Kidney (tissue), 14 donors: ENCODE measurements around the gene SLC12A4. TPM values are rescaled to one million over a fixed set of nuclear protein-coding genes. Genes with fewer than 3 reads are reported as not detected.

Source experiments
- DNase-seq, 5 donors: peaks; one replicate each; pipeline ENCODE4 v3.0.0-alpha.2; 2013 to 2020
- FAIRE-seq: peaks from 2 replicates; lab custom pipeline; 2012; peaks lifted over from hg19 to GRCh38; lab: Jason Lieb, UNC
- H3K27ac ChIP-seq, 2 donors: one replicate each; pipeline ENCODE4 v1.7.0; 2013; ENCODE audit warnings: low read depth in 2 of 2, low read length in 2 of 2, inconsistent platforms in 1 of 2
- H3K27me3 ChIP-seq: one replicate; pipeline ENCODE4 v1.7.1; 2013; ENCODE audit warnings: low read length, inconsistent platforms; ENCODE audit not compliant: control insufficient read depth, insufficient read depth
- H3K36me3 ChIP-seq, 3 donors: one replicate each; pipeline versions ENCODE4 v1.7.0 to v1.7.1; 2013; ENCODE audit warnings: low read length in 3 of 3, control low read depth in 1 of 3, inconsistent platforms in 1 of 3; ENCODE audit not compliant: insufficient read depth in 3 of 3, control insufficient read depth in 2 of 3
- H3K4me1 ChIP-seq, 3 donors: one replicate each; pipeline versions ENCODE4 v1.7.0 to v1.7.1; 2013; ENCODE audit warnings: low read length in 3 of 3, inconsistent platforms in 1 of 3, low read depth in 1 of 3; ENCODE audit not compliant: control insufficient read depth in 2 of 3, insufficient read depth in 2 of 3
- H3K4me3 ChIP-seq, 3 donors: one replicate each; pipeline versions ENCODE4 v1.7.0 to v1.8.1; 2013; ENCODE audit warnings: low read length in 3 of 3, control low read depth in 1 of 3, inconsistent platforms in 1 of 3
- H3K9ac ChIP-seq, 3 donors: one replicate each; pipeline versions ENCODE4 v1.7.0 to v1.7.1; 2013; ENCODE audit warnings: low read length in 3 of 3, control low read depth in 1 of 3, inconsistent platforms in 1 of 3
- H3K9me3 ChIP-seq, 3 donors: one replicate each; pipeline versions ENCODE4 v1.7.0 to v1.7.1; 2013; ENCODE audit warnings: low read length in 3 of 3, control low read depth in 1 of 3, inconsistent platforms in 1 of 3; ENCODE audit not compliant: control insufficient read depth in 2 of 3, insufficient read depth in 1 of 3
- intact Hi-C: fragments of 100-400 bp; cut with DNase I; formaldehyde crosslinking; loops from one replicate; pipeline ENCODE4 v1.11.1; 2022
- polyA plus RNA-seq: library from polyadenylated mRNA; stranded (reverse); fragments of 350-450 nt; fragmentation: Illumina TruSeq; extraction: RNeasy Lipid Tissue Mini Kit (QIAGEN cat#74804); gene quantifications from one replicate; pipeline ENCODE4 v1.2.3, GENCODE V29; 2014; ENCODE audit warnings: low read depth, low replicate concordance; ENCODE audit not compliant: insufficient read depth
- total RNA-seq: library from RNA; stranded (reverse); fragmentation: NEBNext Ultra II Directional; extraction: Animal tissue kit (Norgen Biotek cat#: 25700); gene quantifications from one replicate; pipeline ENCODE4 v1.2.1, GENCODE V29; 2021
- TF ChIP-seq, protein P1 (sequence below): IDR thresholded peaks from 3 replicates; pipeline ENCODE4 v1.5.1; 2012; ENCODE audit warnings: mild to moderate bottlenecking, moderate library complexity, borderline replicate concordance; ENCODE audit not compliant: insufficient read depth; ENCODE audit errors: extremely low read depth
- donor health status: control.
- donor health status: control.
- donor health status: control.
- donor health status: control.
- donor health status: control.
- donor health status: DM: yes; HTN: yes; CAD: no.
- donor health status: Normal renal cell carcinoma (clear cell type).

The SLC12A4 gene
- total and polyA plus RNA-seq, 2 donors from 2014 or later, result 16.7 to 66.2 TPM

DNA sequence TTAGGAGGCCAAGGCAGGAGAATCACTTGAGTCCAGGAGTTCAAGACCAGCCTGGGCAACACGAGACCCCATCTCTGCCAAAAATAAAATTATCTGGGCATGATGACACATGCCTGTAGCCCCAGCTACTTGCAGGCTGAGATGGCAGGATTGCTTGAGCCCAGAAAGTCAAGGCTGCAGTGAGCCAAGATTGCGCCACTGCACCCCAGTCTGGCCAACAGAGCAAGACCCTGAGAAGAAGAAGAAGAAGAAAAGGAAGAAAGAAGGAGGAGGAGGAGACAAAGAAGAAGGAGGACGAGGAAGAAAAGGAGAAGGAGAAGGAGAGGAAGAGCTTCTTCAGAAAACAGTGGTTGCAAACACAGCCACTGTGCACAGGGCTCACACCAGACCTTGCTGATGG, 20.2 kb upstream of the SLC12A4 start:
- no peaks in the 10 kb centered on the region for H3K9me3 ChIP-seq
- H3K27me3 ChIP-seq, result no peaks in the 10 kb centered on the region
- intact Hi-C loops, result no loop called here
- peaks cover 0 to 8% (median 0%) of the 10 kb centered on the region in 3 donors for H3K4me1 ChIP-seq
- FAIRE-seq (no peak), DNase-seq (no peak)
- no peaks in the 10 kb centered on the region for H3K36me3 ChIP-seq
- no peak overlapping the region for H3K4me3 ChIP-seq
- TF ChIP-seq, protein P1, sequence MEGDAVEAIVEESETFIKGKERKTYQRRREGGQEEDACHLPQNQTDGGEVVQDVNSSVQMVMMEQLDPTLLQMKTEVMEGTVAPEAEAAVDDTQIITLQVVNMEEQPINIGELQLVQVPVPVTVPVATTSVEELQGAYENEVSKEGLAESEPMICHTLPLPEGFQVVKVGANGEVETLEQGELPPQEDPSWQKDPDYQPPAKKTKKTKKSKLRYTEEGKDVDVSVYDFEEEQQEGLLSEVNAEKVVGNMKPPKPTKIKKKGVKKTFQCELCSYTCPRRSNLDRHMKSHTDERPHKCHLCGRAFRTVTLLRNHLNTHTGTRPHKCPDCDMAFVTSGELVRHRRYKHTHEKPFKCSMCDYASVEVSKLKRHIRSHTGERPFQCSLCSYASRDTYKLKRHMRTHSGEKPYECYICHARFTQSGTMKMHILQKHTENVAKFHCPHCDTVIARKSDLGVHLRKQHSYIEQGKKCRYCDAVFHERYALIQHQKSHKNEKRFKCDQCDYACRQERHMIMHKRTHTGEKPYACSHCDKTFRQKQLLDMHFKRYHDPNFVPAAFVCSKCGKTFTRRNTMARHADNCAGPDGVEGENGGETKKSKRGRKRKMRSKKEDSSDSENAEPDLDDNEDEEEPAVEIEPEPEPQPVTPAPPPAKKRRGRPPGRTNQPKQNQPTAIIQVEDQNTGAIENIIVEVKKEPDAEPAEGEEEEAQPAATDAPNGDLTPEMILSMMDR, result no peak
- no peak overlapping the region for H3K27ac ChIP-seq
- H3K9ac ChIP-seq, result no peak overlapping the region

DNA sequence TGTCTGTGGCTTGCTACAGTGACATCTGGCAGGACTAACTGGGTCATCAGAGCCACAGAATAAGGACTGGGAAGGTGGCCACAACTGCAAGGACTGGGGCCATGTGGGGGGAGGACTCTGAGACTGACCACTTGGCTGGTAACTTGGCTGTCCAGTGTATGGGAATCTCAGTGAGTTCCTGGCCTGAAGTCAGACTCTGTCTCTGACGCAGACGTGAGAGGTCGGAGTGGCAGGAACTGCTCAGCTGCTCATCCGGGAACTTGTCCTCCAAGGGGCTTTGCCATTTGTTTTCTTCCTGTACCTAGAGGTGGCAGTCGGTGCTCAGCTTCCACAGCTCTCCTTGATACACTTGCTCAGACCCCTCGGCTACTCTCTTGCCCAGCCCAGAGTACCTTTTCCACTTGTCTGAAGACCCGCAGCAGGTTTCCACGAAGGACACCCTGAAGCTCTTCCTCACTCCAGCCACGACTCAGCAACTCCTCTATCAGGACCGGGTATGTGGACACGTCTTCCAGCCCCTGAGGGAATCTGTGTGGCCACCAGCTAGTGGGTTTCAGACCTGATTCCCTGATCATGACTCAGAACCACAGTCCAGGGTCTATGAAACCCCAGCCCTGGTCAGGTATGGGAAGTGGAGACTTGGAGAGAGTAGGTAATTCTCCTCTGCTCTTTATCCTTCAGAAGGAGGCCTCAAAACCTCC, 19.2 kb upstream of the SLC12A4 start:
- DNase-seq (no peak), FAIRE-seq (no peak)
- H3K36me3 ChIP-seq, result no peaks in the 10 kb centered on the region
- TF ChIP-seq, protein P1, result no peak
- no peaks in the 10 kb centered on the region for H3K4me1 ChIP-seq
- peak overlapping the region in 1 of 2 donors; percentile 20 for H3K27ac ChIP-seq
- no peak overlapping the region for H3K4me3 ChIP-seq
- intact Hi-C loops, result no loop called here
- H3K27me3 ChIP-seq, result no peaks in the 10 kb centered on the region
- H3K9ac ChIP-seq, result no peak overlapping the region
- H3K9me3 ChIP-seq, result no peaks in the 10 kb centered on the region

- Histone ChIP-seq H3K4me3 (no peak overlapping the region), H3K4me1 (no peaks in the 10 kb centered on the region), H3K27ac (peak overlapping the region in 1 of 2 donors; percentile 13), H3K9me3 (no peaks in the 10 kb centered on the region), H3K36me3 (no peaks in the 10 kb centered on the region), H3K27me3 (no peaks in the 10 kb centered on the region), H3K9ac (no peak overlapping the region)
- TF ChIP-seq, protein P1, result no peak
- FAIRE-seq (no peak), DNase-seq (no peak)
- intact Hi-C loops, result no loop called here
Measured at GRCh38 chr16:67986949-67987348, 18.5 kb upstream of the SLC12A4 start.
